PC-3 (cell line): Measurements from ENCODE around the gene TSPAN2.

Source experiments
- EZH2phosphoT487 ChIP-seq: fragments of 300-600 bp; sonication (generic); IDR thresholded peaks from 2 replicates; pipeline ENCODE4 v1.6.1; 2018; ENCODE audit warnings: mild to moderate bottlenecking, antibody characterized with exemption, low read length, borderline replicate concordance
- TF ChIP-seq, protein P1 (sequence below): fragments of 300-600 bp; sonication (generic); conservative IDR thresholded peaks from 2 replicates; pipeline ENCODE4 v1.5.1; 2017; ENCODE audit warnings: antibody characterized with exemption, low read depth, mild to moderate bottlenecking, low read length

DNA sequence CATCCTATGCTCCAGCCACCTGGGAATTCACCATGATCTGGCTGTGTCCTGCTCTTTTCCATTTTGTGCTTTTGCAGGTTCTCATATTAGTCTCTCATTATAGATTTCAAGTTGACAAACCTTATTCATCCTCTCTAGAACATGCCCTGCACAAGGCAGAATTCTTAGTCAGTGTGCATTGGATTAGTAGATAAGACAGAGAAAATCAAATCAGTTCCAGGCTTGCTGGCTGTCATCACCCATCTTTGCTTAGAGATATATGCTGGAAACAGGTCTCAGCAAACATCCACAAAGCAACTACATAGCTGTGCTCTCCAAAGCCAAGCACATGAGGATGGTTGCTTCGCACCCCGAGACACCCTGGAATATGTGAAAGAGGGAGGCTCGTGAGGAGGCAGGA is 24.8 kb downstream of the TSPAN2 start:
- no peak for TF ChIP-seq EZH2phosphoT487
- TF ChIP-seq, protein P1, sequence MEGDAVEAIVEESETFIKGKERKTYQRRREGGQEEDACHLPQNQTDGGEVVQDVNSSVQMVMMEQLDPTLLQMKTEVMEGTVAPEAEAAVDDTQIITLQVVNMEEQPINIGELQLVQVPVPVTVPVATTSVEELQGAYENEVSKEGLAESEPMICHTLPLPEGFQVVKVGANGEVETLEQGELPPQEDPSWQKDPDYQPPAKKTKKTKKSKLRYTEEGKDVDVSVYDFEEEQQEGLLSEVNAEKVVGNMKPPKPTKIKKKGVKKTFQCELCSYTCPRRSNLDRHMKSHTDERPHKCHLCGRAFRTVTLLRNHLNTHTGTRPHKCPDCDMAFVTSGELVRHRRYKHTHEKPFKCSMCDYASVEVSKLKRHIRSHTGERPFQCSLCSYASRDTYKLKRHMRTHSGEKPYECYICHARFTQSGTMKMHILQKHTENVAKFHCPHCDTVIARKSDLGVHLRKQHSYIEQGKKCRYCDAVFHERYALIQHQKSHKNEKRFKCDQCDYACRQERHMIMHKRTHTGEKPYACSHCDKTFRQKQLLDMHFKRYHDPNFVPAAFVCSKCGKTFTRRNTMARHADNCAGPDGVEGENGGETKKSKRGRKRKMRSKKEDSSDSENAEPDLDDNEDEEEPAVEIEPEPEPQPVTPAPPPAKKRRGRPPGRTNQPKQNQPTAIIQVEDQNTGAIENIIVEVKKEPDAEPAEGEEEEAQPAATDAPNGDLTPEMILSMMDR: no peak
